ENCODE results near the gene ZNF341. TPM values are rescaled to one million over a fixed set of nuclear protein-coding genes. Genes with fewer than 3 reads are reported as not detected.

The ZNF341 gene
- total and polyA plus RNA-seq, 2 donors (not counting 1 experiment from before 2014, with no cell fraction given) = 9.1 to 10.9 TPM

DNA sequence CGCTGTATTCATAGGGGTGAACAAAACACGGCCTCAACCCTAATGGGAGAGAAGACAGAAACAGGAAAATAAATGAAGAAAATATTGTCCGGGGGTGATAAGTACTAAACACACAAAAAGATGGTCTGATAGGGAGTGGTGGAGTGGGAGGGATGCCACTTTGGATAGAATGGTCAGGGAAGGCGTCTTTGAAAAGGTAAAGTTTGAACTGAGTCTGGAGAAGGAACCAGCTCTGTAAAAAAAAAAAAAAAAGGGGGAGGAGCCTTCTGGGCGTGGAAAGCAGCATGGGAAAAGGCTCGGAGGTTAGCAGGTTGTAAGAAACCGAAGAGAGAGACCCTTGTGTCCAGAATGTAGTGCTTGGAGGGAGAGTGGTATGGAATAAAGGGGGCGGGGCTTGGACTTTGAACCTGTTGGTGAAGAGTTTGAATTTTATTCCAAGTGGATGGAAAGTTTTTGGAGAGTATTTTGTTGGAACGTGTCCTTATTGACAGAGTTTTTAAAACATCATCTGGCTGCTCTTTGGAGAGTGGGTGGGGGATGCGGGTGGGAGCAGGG is 81.2 kb downstream of the ZNF341 start:
- CTCF ChIA-PET = interaction anchor here (1.0 to 3.3 kb wide), 4 partner anchors 21 to 257 kb away, joined by 3 to 21 read pairs (median 4); partner anchors contain the start of gene ZNF341

More for the DNA sequence above, 81.2 kb downstream of the ZNF341 start:
- Histone ChIP-seq H3K36me3 (replicated peaks in 1 of 2; ENCODE audit: control extremely low read depth in 1 of 2, control insufficient read depth in 1 of 2, extremely low read depth in 1 of 2, insufficient read depth in 2 of 2, low read length in 1 of 2) (peaks cover 0 to 15% of the 10 kb centered on the region in 2 experiments), H3K79me2 (ENCODE audit: control insufficient read depth, insufficient read depth, low read length) (peaks cover 74% of the 10 kb centered on the region), H4K20me1 (ENCODE audit: control insufficient read depth, insufficient read depth, low read length, poor library complexity, severe bottlenecking) (peaks cover 67% of the 10 kb centered on the region), H3K4me1 (ENCODE audit: control insufficient read depth in 2 of 2, insufficient read depth in 2 of 2, low read length in 2 of 2) (peaks cover 23 to 33% of the 10 kb centered on the region in 2 donors), H3K4me3 (ENCODE audit: control extremely low read depth in 1 of 5, extremely low read depth in 1 of 5, insufficient read depth in 1 of 5, low read depth in 2 of 5, low read length in 4 of 5) (peak overlapping the region in 4 of 5 experiments; percentile 89 to 97 (median 92)), H3K4me2 (replicated peaks; ENCODE audit: low read depth, low read length, poor library complexity, severe bottlenecking) (peak overlapping the region; percentile 98), H3K9me3 (ENCODE audit: control extremely low read depth in 1 of 3, control insufficient read depth in 2 of 3, insufficient read depth in 1 of 3, low read length in 2 of 3) (no peaks in the 10 kb centered on the region), H3K27me3 (replicated peaks in 1 of 4; ENCODE audit: control extremely low read depth in 1 of 4, control insufficient read depth in 3 of 4, insufficient read depth in 4 of 4, low read length in 3 of 4) (no peaks in the 10 kb centered on the region), H3K9ac (ENCODE audit: low read length) (peak overlapping the region; percentile 93), H2AFZ (ENCODE audit: insufficient read depth, low read depth, low read length, poor library complexity, severe bottlenecking) (no peak overlapping the region), H3K27ac (ENCODE audit: low read length in 2 of 2) (peak overlapping the region in 1 of 2 donors; percentile 90)
- Mint-ChIP-seq H3K27ac (peak overlapping the region; percentile 96), H3K4me3 (peak overlapping the region; percentile 97), H3K4me1 (peaks cover 62% of the 10 kb centered on the region), H3K27me3 (no peaks in the 10 kb centered on the region), H3K9me3 (ENCODE audit: insufficient read depth) (no peaks in the 10 kb centered on the region)
- WGBS (ENCODE audit: insufficient coverage) = 46% methylated on average over 8 of the region's 10 CpGs
- no peak for TF ChIP-seq EZH2 (IDR thresholded peaks at IDR 0.05; ENCODE audit: borderline replicate concordance, insufficient read depth, low read depth, low read length, poor library complexity, severe bottlenecking)
- TF ChIP-seq, protein P1, sequence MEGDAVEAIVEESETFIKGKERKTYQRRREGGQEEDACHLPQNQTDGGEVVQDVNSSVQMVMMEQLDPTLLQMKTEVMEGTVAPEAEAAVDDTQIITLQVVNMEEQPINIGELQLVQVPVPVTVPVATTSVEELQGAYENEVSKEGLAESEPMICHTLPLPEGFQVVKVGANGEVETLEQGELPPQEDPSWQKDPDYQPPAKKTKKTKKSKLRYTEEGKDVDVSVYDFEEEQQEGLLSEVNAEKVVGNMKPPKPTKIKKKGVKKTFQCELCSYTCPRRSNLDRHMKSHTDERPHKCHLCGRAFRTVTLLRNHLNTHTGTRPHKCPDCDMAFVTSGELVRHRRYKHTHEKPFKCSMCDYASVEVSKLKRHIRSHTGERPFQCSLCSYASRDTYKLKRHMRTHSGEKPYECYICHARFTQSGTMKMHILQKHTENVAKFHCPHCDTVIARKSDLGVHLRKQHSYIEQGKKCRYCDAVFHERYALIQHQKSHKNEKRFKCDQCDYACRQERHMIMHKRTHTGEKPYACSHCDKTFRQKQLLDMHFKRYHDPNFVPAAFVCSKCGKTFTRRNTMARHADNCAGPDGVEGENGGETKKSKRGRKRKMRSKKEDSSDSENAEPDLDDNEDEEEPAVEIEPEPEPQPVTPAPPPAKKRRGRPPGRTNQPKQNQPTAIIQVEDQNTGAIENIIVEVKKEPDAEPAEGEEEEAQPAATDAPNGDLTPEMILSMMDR (IDR thresholded peaks at IDR 0.05) = no peak
- peak; percentile 26 for DNase-seq
- intact Hi-C loops (cut with micrococcal nuclease) = loop anchor here (5.0 to 10.0 kb wide), 4 partner anchors 258 to 1706 kb away; partner anchors contain the start of genes TM9SF4 and UQCC1
- ATAC-seq (ENCODE audit: low read depth) = no peak
- POLR2A ChIA-PET = interaction anchor here (1.0 kb wide), 1 partner anchor 79 kb away, joined by 3 read pairs; no protein-coding TSS in a partner anchor
